Measurements from ENCODE around the gene TSPYL4.

DNA sequence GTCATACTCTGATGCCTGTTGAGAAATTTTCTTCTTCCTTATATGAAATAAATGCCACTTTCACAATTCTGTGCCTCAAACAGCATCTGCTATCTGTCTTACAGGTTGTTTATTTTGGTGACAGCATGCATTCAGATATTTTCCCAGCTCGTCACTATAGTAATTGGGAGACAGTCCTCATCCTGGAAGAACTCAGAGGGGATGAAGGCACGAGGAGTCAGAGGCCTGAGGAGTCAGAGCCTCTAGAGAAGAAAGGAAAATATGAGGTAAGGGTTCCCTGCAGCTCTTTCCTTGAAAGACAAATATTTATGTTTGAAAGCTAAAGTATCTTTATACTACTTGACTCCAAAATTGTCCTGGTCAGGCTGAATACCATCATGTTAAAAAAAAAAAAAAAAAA is 15.8 kb downstream of the TSPYL4 start:
- TF ChIP-seq, protein P1, sequence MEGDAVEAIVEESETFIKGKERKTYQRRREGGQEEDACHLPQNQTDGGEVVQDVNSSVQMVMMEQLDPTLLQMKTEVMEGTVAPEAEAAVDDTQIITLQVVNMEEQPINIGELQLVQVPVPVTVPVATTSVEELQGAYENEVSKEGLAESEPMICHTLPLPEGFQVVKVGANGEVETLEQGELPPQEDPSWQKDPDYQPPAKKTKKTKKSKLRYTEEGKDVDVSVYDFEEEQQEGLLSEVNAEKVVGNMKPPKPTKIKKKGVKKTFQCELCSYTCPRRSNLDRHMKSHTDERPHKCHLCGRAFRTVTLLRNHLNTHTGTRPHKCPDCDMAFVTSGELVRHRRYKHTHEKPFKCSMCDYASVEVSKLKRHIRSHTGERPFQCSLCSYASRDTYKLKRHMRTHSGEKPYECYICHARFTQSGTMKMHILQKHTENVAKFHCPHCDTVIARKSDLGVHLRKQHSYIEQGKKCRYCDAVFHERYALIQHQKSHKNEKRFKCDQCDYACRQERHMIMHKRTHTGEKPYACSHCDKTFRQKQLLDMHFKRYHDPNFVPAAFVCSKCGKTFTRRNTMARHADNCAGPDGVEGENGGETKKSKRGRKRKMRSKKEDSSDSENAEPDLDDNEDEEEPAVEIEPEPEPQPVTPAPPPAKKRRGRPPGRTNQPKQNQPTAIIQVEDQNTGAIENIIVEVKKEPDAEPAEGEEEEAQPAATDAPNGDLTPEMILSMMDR (IDR thresholded peaks at IDR 0.05): no peak
- no peak for TF ChIP-seq POLR2A (IDR thresholded peaks at IDR 0.05)

Data from lower leg skin (tissue), 3 donors.